HK-2 (cell line): Measurements from ENCODE around the gene GDF11.
"Not testable (repeated sequence)": the region's sequence is repeated elsewhere in the genome, so short reads cannot be mapped to it uniquely, and the experiment has no call there.

Source experiments
- DNase-seq: peaks from one replicate; pipeline ENCODE4 v3.0.0-alpha.2; 2018; ENCODE audit not compliant: unreplicated experiment

GDF11 gene

GRCh38 chr12:55741931-55742680 is 816 bp upstream of the GDF11 start:
- no peak for DNase-seq

GRCh38 chr12:55743406-55744339 is 751 bp downstream of the GDF11 start:
- DNase-seq: peak; percentile 70

GRCh38 chr12:55744340-55745030 is 1.6 kb downstream of the GDF11 start:
- DNase-seq: no peak

- DNase-seq: no peak
Observed at GRCh38 chr12:55745361-55746173, 2.6 kb downstream of the GDF11 start.

GRCh38 chr12:55746174-55746912 is 3.4 kb downstream of the GDF11 start:
- no peak for DNase-seq

- no peak for DNase-seq
Observed at GRCh38 chr12:55746913-55747231, 4.0 kb downstream of the GDF11 start.

- no peak for DNase-seq
Observed at GRCh38 chr12:55748230-55748993, 5.5 kb downstream of the GDF11 start.

- DNase-seq: no peak
Observed at GRCh38 chr12:55755246-55755645, 12.3 kb downstream of the GDF11 start.

GRCh38 chr12:55757701-55758100 is 14.8 kb downstream of the GDF11 start:
- no peak for DNase-seq

- DNase-seq: not testable (repeated sequence)
Observed at GRCh38 chr12:55758575-55758974, 15.7 kb downstream of the GDF11 start.

- DNase-seq: no peak
Observed at GRCh38 chr12:55760663-55761062, 17.7 kb downstream of the GDF11 start.

GRCh38 chr12:55762646-55763045 is 19.7 kb downstream of the GDF11 start:
- no peak for DNase-seq

- no peak for DNase-seq
Observed at GRCh38 chr12:55765736-55766290, 22.9 kb downstream of the GDF11 start.

GRCh38 chr12:55767156-55767555 is 24.2 kb downstream of the GDF11 start:
- DNase-seq: no peak

GRCh38 chr12:55771736-55772135 is 28.8 kb downstream of the GDF11 start:
- DNase-seq: no peak

GRCh38 chr12:55777856-55778255 is 34.9 kb downstream of the GDF11 start:
- DNase-seq: no peak

GRCh38 chr12:55780685-55781084 is 37.8 kb downstream of the GDF11 start:
- DNase-seq: no peak

GRCh38 chr12:55788546-55788945 is 45.6 kb downstream of the GDF11 start:
- no peak for DNase-seq

GRCh38 chr12:55789171-55789570 is 46.2 kb downstream of the GDF11 start:
- DNase-seq: no peak

- DNase-seq: no peak
Observed at GRCh38 chr12:55789893-55790292, 47.0 kb downstream of the GDF11 start.
